ENCODE results near the gene FAM3D.

GRCh38 chr3:58624550-58624949, 42.0 kb downstream of the FAM3D start:
- no peak for TF ChIP-seq CTCF (IDR thresholded peaks at IDR 0.05)
- no peak for TF ChIP-seq POLR2A (IDR thresholded peaks at IDR 0.05)

Measured in adrenal gland (tissue), 5 donors.